ENCODE data around the gene EPC2. TPM values are rescaled to one million over a fixed set of nuclear protein-coding genes. Genes with fewer than 3 reads are reported as not detected.
A peak's percentile ranks its signal among the peaks of the same experiment; 100 is the strongest.

Gene EPC2
- total RNA-seq, 1 donor from 2014 or later = 6.5 TPM

DNA sequence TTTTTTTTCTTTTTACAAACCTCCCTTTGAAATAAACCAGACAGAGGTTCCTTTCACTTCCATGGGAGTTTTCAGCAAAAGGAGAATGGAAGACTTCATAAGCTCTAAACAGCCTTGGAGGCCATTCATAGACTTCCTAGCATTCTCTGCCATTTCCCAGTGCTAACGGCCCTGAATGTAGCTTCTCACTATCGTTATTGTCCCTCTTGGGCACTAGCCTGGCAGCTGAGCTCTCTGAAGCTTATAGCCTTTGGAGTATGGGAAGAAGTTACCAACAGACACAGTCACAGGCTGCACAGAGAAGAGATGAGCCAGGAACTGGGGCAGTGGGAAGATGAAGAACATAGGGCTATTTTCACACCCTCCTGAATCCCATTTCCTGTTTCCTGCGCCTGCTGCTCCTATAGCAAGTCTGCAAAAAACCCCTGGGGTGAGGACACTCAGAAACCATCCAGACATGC lies 29.1 kb upstream of the EPC2 start:
- TF ChIP-seq, protein P1, sequence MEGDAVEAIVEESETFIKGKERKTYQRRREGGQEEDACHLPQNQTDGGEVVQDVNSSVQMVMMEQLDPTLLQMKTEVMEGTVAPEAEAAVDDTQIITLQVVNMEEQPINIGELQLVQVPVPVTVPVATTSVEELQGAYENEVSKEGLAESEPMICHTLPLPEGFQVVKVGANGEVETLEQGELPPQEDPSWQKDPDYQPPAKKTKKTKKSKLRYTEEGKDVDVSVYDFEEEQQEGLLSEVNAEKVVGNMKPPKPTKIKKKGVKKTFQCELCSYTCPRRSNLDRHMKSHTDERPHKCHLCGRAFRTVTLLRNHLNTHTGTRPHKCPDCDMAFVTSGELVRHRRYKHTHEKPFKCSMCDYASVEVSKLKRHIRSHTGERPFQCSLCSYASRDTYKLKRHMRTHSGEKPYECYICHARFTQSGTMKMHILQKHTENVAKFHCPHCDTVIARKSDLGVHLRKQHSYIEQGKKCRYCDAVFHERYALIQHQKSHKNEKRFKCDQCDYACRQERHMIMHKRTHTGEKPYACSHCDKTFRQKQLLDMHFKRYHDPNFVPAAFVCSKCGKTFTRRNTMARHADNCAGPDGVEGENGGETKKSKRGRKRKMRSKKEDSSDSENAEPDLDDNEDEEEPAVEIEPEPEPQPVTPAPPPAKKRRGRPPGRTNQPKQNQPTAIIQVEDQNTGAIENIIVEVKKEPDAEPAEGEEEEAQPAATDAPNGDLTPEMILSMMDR (IDR thresholded peaks at IDR 0.05) = no peak
- peak overlapping the region in 1 of 2 donors; percentile 55 for H3K27ac ChIP-seq
- H3K9me3 ChIP-seq = no peaks in the 10 kb centered on the region
- no peak for DNase-seq (ENCODE audit: low spot score in 2 of 2)
- no peaks in the 10 kb centered on the region for H3K27me3 ChIP-seq
- H3K4me1 ChIP-seq = peaks cover 5 to 22% of the 10 kb centered on the region in 2 donors
- H3K4me3 ChIP-seq = no peak overlapping the region
- intact Hi-C loops (cut with DNase I) = no loop called here
- H3K36me3 ChIP-seq = no peaks in the 10 kb centered on the region

DNA sequence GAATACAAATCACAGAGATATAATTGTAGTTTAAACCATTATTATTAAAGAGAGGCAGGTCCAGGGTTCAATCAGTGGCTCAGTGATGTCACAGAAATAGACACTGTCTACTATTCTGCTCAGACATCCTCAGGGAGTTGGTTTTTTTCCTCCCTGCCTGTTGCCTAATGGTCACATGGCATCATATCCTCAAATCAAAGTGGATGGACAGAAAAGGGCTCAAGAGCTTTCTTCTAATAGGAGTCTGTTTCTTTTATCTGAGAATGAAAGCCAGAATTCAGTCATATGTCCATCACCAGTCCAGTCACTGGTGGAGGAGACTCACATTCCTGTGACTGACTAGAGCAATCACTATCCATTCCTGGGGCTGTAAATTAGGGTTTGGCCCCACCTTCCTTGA lies 27.9 kb upstream of the EPC2 start:
- no peaks in the 10 kb centered on the region for H3K27me3 ChIP-seq
- no peaks in the 10 kb centered on the region for H3K36me3 ChIP-seq
- H3K4me1 ChIP-seq = peaks cover 5 to 22% of the 10 kb centered on the region in 2 donors
- H3K27ac ChIP-seq = no peak overlapping the region
- no peak overlapping the region for H3K4me3 ChIP-seq
- intact Hi-C loops (cut with DNase I) = no loop called here
- TF ChIP-seq, protein P1 (IDR thresholded peaks at IDR 0.05) = no peak
- no peaks in the 10 kb centered on the region for H3K9me3 ChIP-seq
- no peak for DNase-seq (ENCODE audit: low spot score in 2 of 2)

GRCh38 chr2:148617219-148617618 lies 27.3 kb upstream of the EPC2 start:
- TF ChIP-seq, protein P1 (IDR thresholded peaks at IDR 0.05) = no peak
- no peak overlapping the region for H3K27ac ChIP-seq
- intact Hi-C loops (cut with DNase I) = no loop called here
- no peaks in the 10 kb centered on the region for H3K36me3 ChIP-seq
- H3K4me1 ChIP-seq = peaks cover 5 to 22% of the 10 kb centered on the region in 2 donors
- no peaks in the 10 kb centered on the region for H3K27me3 ChIP-seq
- no peak overlapping the region for H3K4me3 ChIP-seq
- no peaks in the 10 kb centered on the region for H3K9me3 ChIP-seq
- DNase-seq (ENCODE audit: low spot score in 2 of 2) = no peak

DNA sequence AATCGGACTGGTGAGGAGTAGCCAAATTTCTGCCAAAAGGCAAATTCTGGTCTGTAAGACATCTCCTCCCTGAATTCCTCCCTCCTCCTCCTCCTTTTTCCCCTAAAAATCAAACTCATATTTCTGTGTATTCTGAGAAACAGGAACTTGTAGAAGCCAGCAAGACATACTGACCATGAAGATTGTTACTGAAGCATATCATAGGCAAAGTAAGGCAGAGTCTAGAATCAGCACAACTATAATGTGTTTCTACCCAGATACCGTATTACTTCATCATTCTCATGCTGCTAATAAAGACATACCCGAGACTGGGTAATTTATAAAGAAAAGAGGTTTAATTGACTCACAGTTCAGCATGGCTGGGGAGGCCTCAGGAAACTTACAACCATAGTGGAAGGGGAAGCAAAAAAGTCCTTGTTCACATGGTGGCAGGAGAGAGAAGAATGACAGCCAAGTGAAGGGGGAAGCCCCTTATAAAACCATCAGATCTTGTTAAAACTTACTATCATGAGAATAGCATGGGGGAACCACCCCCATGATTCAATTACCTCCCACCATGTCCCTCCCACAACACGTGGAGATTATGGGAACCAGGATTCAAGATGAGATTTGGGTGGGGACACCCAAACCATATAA lies 24.9 kb upstream of the EPC2 start:
- Histone ChIP-seq H3K27me3 (no peaks in the 10 kb centered on the region), H3K36me3 (no peaks in the 10 kb centered on the region), H3K9me3 (no peaks in the 10 kb centered on the region), H3K4me1 (peaks cover 3 to 13% of the 10 kb centered on the region in 2 donors), H3K27ac (no peak overlapping the region), H3K4me3 (no peak overlapping the region)
- TF ChIP-seq, protein P1 (IDR thresholded peaks at IDR 0.05) = no peak
- no peak for DNase-seq (ENCODE audit: low spot score in 2 of 2)
- intact Hi-C loops (cut with DNase I) = no loop called here

DNA sequence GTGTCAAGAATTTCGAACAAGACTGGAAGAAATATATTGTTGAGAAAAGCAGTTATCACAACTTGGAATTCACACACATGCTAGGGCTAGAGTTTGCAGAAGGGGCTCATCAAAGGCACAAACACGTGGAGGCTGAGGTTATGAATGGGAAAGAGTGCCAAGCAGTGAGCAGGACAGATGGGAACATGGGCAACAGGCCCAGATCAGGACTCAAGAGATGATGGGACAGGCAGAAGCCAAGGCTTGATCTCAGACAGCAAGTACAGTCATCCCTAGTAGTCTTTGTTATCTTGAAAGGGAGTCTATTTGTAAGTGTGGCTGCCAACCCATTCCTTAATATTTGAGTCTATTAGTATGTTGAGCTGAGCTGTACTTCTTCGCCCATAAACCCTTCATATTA lies 22.2 kb upstream of the EPC2 start:
- intact Hi-C loops (cut with DNase I) = no loop called here

More for the DNA sequence above, 22.2 kb upstream of the EPC2 start:
- Histone ChIP-seq H3K27me3 (no peaks in the 10 kb centered on the region), H3K4me3 (no peak overlapping the region), H3K4me1 (peaks cover 0 to 2% of the 10 kb centered on the region in 2 donors), H3K27ac (no peak overlapping the region), H3K9me3 (no peaks in the 10 kb centered on the region), H3K36me3 (no peaks in the 10 kb centered on the region)
- TF ChIP-seq, protein P1 (IDR thresholded peaks at IDR 0.05) = no peak
- DNase-seq (ENCODE audit: low spot score in 2 of 2) = no peak
